Adipose tissue (tissue), 3 donors: ENCODE data around the gene STIP1. TPM values are rescaled to one million over a fixed set of nuclear protein-coding genes. Genes with fewer than 3 reads are reported as not detected.
A peak's percentile ranks its signal among the peaks of the same experiment; 100 is the strongest.

Experiments used
- H3K27ac ChIP-seq: one replicate; pipeline ENCODE4 v1.5.1; 2013; ENCODE audit warnings: low read depth, low read length
- WGBS, 3 donors: extraction: QIAGEN DNeasy Blood & Tissue Kit; methylation state at CpG; one replicate each; pipeline ENCODE4 v1.1.7; 2013; 5-methylcytosine and 5-hydroxymethylcytosine counted together
- polyA plus RNA-seq, 3 donors: library from polyadenylated mRNA; stranded (reverse); fragments of 200-250 nt; gene quantifications; one replicate each; pipeline ENCODE4 v1.2.3, GENCODE V29; 2013
- donor health status: healthy with polysubstance abuse.
- donor health status: Bipolar disorder and iron deficiency.
- donor health status: healthy.

Gene STIP1
- polyA plus RNA-seq, 3 donors = 30.0 to 65.6 (median 46.3) TPM

DNA sequence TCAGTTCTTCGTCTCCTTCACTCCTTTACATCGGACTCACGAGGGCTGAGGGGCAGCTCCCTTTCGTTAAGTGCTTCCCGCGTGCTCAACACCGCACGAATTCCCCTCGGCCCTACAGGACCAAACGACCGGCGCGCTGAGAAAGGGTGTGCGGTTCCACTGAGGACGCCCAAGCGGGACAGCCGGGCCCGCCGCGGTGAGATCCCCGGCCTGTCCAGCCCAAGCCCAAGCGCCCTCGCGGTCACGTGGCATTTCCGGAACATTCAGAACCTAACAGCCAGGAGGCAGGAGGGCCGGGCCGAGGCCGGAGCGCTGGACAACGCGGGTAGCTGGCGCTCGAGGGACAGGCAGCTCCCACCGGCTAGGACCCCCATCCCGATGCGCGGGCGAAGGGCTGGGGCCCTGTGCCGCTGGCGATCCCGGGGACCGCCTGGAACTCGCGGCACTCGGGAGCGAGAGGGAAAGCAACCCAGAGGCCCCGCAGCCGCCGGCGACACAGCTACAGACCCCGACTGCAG lies 737 bp upstream of the STIP1 start:
- WGBS, 3 donors = 0 to 1% (median 0%) methylated on average over 52 of the region's 52 CpGs
- peak overlapping the region; percentile 17 for H3K27ac ChIP-seq

DNA sequence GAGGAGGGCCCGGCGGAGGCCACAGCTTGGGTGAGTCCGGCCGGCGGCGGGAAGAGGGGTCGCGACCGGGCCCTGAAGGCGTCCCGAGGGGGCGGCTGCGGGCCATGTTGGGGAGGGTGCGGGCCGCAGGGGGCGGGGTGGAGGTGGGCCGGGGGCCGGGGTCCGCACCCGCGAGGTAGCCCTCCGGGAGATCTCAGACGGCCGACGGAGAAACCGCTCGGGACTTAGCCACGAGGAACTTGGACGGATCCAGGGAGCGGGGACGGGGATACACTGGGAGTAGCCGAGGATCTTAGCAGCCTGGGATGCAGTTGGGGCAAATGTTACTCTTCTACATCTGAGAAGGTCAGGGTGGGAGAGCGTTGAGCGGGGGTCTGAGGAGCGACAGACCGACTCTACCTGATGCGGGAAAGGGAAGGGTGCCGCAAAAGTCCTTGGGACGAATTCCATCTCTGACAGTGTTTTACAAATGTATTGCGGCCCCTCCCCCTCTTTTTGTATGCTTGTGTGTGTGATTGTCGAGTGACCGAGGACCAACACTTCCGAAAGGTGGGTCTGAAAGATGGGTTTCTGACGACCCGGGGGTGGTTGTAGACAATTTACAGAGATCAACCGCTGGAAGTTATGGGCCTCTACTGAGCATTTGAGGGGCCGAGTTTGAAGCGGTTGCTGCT lies 658 bp downstream of the STIP1 start:
- 1 to 2% (median 2%) methylated on average over 32 to 48 of the region's 48 CpGs for WGBS, 3 donors
- no peak overlapping the region for H3K27ac ChIP-seq

DNA sequence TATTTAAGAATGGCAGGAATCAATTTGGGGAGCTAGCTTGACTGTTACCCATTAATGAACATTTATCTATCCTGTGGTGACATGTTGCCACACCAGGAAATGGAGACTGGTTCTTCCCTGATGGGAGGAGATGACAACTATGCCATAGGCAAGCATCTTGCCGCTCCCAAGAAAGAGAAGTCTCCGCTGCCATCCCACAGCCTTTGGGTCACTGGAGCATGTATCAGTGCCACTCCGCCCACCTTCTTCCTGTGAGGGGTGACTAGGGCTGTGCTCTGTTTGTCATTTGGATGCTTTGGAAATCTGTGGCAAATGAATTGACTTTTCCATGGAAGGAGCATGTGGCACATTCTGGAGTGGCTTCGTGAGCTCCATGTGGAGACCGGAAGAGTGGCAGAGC lies 6.5 kb downstream of the STIP1 start:
- 81 to 91% (median 89%) methylated on average over 5 of the region's 5 CpGs for WGBS, 3 donors

DNA sequence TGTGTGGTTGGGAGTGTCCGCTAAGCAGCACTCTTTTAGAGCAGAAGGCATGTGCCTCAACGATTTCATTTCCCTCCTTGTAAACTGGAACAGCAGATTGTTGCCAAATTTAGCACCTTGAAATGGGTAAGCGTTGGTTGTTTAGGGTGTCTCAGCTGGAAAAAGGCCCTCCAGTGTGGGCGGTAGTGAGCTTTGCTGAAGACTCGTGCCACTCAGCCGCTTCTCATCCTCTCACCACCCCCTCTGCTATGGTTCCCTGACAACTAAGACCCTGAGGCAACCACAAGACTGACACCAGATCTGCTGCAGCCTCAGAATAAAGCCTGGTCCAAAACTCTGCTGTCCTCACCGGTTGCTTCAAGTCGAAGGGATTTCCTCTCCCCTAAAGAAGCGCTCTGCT lies 10.7 kb downstream of the STIP1 start:
- 80 to 87% (median 83%) methylated on average over 9 of the region's 9 CpGs for WGBS, 3 donors
- no peak overlapping the region for H3K27ac ChIP-seq

More for the DNA sequence above, 6.5 kb downstream of the STIP1 start:
- no peak overlapping the region for H3K27ac ChIP-seq

DNA sequence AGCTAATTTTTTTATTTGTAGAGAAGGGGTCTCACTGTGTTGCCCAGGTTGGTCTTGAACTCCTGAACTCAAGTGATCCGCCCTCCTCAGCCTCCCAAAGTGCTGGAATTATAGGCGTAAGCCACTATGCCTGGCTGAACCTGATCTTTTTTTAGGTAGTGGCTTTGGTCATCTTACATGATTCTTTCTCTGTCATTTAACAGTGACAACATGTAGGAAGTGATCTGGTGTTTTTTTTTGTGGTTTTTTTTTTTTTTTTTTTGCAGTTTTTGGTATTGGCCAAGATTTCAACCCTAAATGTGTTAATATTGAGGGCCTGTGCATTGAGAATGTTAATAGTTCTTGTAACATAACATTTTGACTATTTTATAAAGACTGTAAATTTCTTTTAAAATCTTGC lies 12.5 kb downstream of the STIP1 start:
- WGBS, 3 donors = 93 to 100% (median 95%) methylated on average over 2 of the region's 2 CpGs
- no peak overlapping the region for H3K27ac ChIP-seq

DNA sequence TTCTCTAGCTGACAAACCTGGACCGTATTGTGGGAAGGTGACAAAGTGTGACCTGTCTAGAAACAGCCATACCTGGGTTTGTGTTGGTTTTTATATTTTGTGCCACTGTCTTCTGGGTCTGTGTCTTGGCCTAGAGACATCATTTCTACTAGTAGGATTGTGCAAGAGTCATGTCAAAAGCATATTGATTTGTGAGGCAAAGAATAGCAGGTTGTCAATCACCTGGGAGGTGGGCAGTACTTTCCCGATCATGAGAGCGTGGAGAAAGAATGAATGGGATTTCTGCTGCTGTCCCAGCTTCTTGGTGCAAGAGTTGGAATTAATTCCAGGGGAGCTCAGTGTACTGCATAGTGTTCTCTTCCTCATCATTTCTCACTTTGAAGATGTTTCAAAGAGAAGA lies 15.6 kb downstream of the STIP1 start:
- no peak overlapping the region for H3K27ac ChIP-seq
- 48 to 87% (median 83%) methylated on average over 3 of the region's 3 CpGs for WGBS, 3 donors

DNA sequence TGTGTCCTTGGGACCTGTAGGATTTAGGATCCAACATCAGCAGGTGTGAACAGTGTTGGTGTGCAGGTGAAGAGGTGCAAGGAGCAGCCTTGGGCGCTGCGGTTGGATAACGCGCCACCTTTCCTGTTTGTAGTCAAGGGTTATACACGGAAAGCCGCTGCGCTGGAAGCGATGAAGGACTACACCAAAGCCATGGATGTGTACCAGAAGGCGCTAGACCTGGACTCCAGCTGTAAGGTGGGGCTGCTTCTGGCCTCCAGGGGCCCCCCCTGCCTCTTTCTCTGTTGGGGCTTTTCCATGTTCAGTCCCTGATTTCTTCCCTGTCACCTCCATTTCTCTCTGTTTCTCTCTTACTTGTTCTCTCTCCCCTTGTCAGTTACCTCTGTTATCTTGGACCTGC lies 17.0 kb downstream of the STIP1 start:
- WGBS, 3 donors = 93 to 97% (median 96%) methylated on average over 9 of the region's 9 CpGs
- no peak overlapping the region for H3K27ac ChIP-seq

DNA sequence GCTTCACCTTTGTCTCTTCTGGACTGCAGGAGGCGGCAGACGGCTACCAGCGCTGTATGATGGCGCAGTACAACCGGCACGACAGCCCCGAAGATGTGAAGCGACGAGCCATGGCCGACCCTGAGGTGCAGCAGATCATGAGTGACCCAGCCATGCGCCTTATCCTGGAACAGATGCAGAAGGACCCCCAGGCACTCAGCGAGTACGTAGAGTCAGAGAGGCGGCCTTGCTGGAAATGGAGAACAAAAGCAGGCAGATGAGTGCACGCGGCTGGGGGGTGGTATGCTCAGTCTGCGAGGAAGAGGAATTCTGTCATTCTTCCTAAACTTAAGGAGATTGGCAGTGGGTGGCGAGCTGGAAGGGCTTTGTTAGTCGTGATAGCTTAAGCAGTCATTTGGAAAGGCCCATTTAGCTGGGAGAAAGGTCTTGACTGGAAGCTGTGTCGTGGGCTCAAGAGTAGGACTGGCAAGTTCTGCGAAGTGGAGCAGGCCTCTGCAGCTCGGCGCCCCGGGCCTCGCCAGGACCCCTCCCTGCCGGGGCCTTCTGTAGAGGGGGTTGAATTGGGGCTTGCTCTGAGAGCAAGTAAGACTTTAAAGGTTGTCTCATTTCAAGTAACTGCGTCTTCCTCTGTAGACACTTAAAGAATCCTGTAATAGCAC lies 17.6 kb downstream of the STIP1 start:
- 89 to 92% (median 91%) methylated on average over 27 of the region's 27 CpGs for WGBS, 3 donors
- H3K27ac ChIP-seq = no peak overlapping the region

DNA sequence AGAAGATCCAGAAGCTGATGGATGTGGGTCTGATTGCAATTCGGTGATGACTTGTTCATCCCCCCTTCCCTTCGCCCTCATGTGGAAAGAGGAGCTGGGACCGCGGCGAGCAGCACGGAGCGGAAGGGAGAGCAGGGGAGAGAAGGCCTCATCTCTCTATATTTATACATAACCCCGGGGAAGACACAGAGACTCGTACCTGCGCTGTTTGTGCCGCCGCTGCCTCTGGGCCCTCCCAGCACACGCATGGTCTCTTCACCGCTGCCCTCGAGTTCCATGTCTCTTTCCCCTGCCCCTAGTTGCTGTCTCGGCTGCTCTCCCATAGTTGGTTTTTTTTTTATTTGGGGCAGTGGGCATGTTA lies 18.1 kb downstream of the STIP1 start:
- WGBS, 3 donors = 79 to 87% (median 82%) methylated on average over 16 of the region's 16 CpGs
- H3K27ac ChIP-seq = no peak overlapping the region

DNA sequence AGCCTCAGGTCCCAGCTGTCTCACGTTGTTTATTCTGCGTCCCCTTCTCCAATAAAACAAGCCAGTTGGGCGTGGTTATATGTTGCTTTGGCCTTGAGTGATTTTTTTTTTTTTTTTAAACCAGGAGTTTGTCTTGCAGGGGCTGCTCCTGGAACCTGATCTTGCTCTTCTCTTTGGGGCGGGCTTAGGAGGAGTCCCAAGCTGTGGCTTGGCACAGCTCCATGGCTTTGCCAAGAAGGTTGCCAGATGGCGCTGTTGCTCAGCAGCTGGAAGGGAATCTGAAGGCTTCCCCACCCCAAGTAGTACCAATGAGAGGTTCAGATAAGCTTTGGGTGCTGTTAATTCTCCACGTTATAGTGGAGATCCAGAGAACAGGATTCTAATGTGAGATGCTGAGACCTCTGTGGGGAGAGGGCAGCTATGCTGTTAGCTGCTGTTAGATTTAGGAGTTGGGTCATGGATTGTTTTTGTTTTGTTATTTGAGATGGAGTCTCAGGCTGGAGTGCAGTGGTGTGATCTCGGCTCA lies 18.6 kb downstream of the STIP1 start:
- no peak overlapping the region for H3K27ac ChIP-seq
- 25 to 34% (median 28%) methylated on average over 7 of the region's 7 CpGs for WGBS, 3 donors

DNA sequence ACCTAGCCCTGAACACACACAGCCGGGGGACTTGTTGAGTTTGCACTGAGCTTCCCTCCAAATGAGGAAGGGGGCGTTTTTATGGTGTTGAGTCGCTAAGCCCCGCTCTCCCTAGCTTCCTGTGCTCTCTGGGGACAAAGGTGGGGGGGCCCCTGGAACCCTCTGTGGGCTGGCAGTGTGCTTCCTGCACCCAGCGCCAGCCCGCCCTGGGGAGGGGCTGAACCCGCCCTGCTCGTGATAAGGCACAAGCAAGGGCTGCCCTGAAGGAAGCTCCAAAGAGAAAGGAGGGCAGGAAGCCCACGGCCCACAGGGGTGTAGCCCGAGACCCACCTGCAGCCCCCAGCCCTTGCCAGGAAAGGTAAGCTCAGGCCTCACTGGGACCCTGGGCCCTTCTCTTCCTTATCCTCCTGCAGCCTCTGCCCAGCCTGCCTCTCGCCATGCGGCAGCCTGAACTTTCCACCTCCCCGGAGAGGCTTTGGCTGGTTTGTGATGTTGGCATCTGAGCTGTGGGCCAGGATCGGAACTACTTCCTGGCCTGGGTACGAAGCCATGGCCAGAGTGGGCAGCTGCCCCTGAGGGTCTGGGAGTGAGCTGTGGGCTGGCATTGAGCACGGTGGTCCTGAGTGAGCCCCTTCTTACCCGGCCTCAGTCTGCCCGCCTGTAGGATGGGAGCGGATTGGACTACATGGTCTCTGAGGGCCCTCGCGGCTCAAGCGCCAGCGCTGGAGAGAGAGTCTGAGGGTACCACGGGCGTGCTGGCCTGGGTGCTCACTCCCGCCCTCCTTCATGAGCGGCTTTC lies 20.7 kb downstream of the STIP1 start, which contains the start of gene FERMT3:
Gene FERMT3, plus strand, starts transcription at position 265 of the 799 bp plus-strand sequence. CDS start 644 bp downstream, outside the sequence.
- WGBS, 3 donors = 46 to 84% (median 58%) methylated on average over 26 to 27 of the region's 27 CpGs
- H3K27ac ChIP-seq = peak within 1 kb of the TSS; percentile 74

DNA sequence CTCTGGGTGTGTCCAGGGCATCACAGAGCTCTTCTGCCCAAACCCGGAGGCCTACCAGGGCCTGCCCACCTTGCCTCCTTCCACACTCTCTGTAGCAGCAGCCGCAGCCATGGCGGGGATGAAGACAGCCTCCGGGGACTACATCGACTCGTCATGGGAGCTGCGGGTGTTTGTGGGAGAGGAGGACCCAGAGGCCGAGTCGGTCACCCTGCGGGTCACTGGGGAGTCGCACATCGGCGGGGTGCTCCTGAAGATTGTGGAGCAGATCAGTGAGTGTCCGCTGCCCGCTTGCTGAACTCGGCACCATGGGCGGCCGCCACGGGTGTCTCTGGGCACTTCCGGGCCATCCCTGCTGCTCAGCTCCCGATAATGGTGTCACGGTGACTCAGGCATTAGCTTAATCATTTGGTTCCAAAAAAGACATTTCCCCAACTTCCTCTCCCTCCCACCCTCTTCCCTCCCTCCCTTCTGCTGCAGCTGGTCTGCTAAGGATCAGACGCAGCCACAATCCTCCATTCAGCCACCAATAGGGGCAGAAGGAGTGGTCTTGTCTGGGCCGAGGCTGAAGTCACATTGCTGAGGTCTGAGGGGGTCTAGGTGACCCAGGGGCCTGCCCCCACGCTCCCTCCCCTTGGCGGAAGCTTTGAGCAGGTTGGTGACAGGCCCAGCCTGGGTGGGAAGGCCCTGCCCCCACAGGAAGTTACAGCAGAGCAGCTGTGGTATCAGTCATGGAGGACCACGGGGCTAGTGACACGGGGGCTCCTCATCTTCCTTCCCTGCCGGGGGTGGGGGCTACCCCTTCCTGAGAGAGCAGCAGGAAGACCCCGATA lies 21.5 kb downstream of the STIP1 start:
- peak overlapping the region; percentile 74 for H3K27ac ChIP-seq
- WGBS, 3 donors = 23 to 61% (median 27%) methylated on average over 27 to 30 of the region's 30 CpGs

DNA sequence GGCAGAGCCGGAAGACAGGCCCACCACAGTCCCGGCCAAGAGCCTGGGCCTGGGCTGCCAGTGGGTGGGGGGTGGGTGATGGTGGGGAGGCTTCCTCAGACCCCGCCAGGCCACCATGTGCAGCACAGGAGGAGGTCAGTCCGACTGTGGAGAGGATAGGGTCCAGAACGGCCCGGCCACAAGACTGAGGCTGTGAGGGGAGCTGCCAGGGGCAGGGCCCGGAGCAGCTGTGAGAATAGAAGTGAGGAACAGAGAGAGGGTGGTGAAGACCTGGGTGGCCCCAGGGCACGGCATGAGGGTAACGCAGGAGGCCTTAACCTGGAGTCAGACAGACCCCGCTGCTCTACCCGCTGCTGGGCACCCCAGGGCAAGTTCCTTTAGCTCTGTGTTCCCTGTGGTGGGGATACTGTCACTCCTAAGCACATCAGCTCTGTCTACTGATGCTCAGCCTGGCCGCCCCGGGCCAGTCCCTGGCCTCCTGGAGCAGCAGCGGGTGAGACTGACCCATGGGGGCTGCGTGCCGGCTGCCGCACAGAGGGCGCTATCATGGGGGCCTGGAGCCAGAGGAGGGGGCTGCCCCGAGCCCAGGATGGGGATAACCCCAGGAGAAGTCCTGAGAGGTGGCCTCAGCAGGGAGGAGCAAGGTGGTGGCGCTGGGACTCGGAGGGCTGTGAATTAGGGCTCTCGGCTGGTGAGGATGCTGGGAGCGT lies 22.3 kb downstream of the STIP1 start:
- H3K27ac ChIP-seq = no peak overlapping the region
- 65 to 89% (median 66%) methylated on average over 23 of the region's 23 CpGs for WGBS, 3 donors

DNA sequence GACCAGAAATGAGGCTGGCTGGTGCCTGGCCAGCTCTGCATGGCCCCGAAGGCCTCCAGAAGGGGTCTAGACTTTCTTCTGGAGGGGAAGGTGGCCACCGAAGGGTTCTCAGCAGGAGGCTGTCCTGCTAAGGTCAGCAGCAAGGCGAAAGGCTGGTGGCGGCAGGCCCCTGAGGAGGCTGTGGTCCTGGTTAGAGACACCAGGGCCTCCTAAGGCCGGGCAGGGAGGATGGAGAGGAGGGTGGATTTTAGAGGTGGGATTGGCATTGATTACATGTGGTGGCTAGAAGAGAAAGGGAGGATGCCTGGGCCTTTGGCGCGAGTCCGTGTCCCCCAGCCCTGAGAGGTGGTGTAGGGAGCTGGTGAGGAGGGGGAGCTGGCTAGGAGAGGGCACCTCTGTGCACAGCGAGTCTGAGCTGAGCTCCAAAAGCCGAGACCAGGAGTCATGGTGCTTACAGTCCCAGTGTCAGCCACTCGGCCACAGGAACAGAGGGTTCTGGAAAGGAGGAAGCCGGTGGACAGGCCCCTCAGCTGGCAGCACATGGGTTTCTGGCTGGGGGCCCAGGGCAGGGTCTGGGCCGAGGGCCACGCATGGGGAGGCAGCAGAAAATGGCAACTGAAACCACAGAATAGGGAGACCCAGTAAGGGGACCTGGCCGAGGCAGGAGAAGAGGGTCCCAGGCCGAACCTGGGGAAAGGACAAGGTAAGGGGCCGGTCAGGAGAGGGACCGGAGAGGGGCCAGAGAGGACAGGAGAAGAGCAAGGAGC lies 23.0 kb downstream of the STIP1 start:
- no peak overlapping the region for H3K27ac ChIP-seq
- 78 to 89% (median 80%) methylated on average over 18 of the region's 18 CpGs for WGBS, 3 donors

DNA sequence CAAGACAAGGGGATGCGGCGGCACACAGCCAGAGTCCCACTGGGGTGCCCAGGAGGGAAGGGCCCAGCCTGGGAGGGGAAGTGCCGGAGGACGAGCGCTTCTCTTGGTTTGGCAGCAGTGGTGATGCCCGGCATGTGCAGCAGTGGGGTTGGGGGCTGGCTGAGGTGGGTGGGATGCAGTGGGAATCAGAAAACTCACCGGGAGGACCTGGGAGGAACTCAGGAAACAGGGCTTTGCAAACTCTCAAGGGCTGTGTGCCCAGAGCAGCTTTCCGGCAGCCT lies 23.5 kb downstream of the STIP1 start:
- H3K27ac ChIP-seq = no peak overlapping the region
- 81 to 86% (median 83%) methylated on average over 8 of the region's 8 CpGs for WGBS, 3 donors

DNA sequence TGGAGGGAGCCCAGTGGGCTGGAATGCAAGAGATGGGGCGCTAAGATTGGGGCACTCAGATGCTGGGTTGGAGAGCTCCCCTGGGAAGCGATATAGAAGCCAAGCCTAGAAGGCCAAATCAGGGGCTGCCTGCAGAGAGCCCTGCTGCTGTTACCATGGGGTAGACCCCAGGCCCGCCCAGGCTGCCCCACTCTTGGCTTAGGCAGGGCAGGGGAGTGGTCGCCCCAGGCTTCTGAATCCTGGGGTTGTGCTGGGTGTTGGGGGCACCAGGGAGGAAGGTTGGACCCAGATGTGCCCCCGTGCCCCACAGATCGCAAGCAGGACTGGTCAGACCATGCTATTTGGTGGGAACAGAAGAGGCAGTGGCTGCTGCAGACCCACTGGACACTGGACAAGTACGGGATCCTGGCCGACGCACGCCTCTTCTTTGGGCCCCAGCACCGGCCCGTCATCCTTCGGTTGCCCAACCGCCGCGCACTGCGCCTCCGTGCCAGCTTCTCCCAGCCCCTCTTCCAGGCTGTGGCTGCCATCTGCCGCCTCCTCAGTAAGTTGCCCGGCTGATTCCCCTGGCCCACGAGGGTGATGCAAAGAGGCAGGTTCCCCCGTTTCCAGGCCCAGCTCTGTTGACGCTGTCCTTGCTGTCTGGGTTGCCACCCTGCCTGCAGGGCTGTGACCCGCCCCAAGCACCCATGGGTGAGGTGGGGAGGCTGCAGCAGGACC lies 24.5 kb downstream of the STIP1 start:
- no peak overlapping the region for H3K27ac ChIP-seq
- WGBS, 3 donors = 92 to 96% (median 93%) methylated on average over 18 to 24 of the region's 24 CpGs
